ENCODE measurements around the gene TSNAXIP1.
"Not testable (repeated sequence)": the region's sequence is repeated elsewhere in the genome, so short reads cannot be mapped to it uniquely, and the experiment has no call there.

TSNAXIP1 gene

GRCh38 chr16:67858500-67858899, 51.8 kb downstream of the TSNAXIP1 start:
- no peak for DNase-seq (ENCODE audit: low read depth)

- DNase-seq (ENCODE audit: low read depth) = no peak
Measured at GRCh38 chr16:67860589-67861398, 54.1 kb downstream of the TSNAXIP1 start.

- DNase-seq (ENCODE audit: low read depth) = no peak
Measured at GRCh38 chr16:67861877-67862276, 55.2 kb downstream of the TSNAXIP1 start.

- no peak for DNase-seq (ENCODE audit: low read depth)
Measured at GRCh38 chr16:67862623-67863583, 56.2 kb downstream of the TSNAXIP1 start.

GRCh38 chr16:67864044-67864443, 57.4 kb downstream of the TSNAXIP1 start:
- DNase-seq (ENCODE audit: low read depth) = not testable (repeated sequence)

- no peak for DNase-seq (ENCODE audit: low read depth)
Measured at GRCh38 chr16:67864594-67864993, 57.9 kb downstream of the TSNAXIP1 start.

GRCh38 chr16:67865318-67865717, 58.6 kb downstream of the TSNAXIP1 start:
- no peak for DNase-seq (ENCODE audit: low read depth)

GRCh38 chr16:67868290-67868689, 61.6 kb downstream of the TSNAXIP1 start:
- no peak for DNase-seq (ENCODE audit: low read depth)

GRCh38 chr16:67869653-67870052, 63.0 kb downstream of the TSNAXIP1 start:
- no peak for DNase-seq (ENCODE audit: low read depth)

- no peak for DNase-seq (ENCODE audit: low read depth)
Measured at GRCh38 chr16:67871256-67871655, 64.6 kb downstream of the TSNAXIP1 start.

- no peak for DNase-seq (ENCODE audit: low read depth)
Measured at GRCh38 chr16:67872131-67872630, 65.5 kb downstream of the TSNAXIP1 start.

- DNase-seq (ENCODE audit: low read depth) = peak; percentile 80
Measured at GRCh38 chr16:67872631-67873434, 66.1 kb downstream of the TSNAXIP1 start, which contains the start of gene EDC4. TSS of gene EDC4 (plus strand) at chr16:67873052. CDS start at chr16:67873262, 210 bp downstream.

GRCh38 chr16:67873435-67874370, 67.0 kb downstream of the TSNAXIP1 start:
- no peak for DNase-seq (ENCODE audit: low read depth)

- DNase-seq (ENCODE audit: low read depth) = no peak
Measured at GRCh38 chr16:67874372-67874771, 67.7 kb downstream of the TSNAXIP1 start.

- no peak for DNase-seq (ENCODE audit: low read depth)
Measured at GRCh38 chr16:67877064-67877463, 70.4 kb downstream of the TSNAXIP1 start.
